Astrocyte of the spinal cord (primary cell): ENCODE measurements around the gene OR2A14.
"Not testable (repeated sequence)": the region's sequence is repeated elsewhere in the genome, so short reads cannot be mapped to it uniquely, and the experiment has no call there.

ENCODE experiments used
- DNase-seq: peaks from one replicate; pipeline ENCODE4 v3.0.0; 2011; ENCODE audit warnings: low read depth, low spot score
- H3K4me3 ChIP-seq: 2 replicates; pipeline ENCODE4 v1.5.1; 2011; ENCODE audit warnings: low read depth, mild to moderate bottlenecking, low read length, moderate library complexity
- CTCF ChIP-seq: IDR thresholded peaks from 2 replicates; pipeline ENCODE4 v1.5.1; 2012; ENCODE audit warnings: low read depth, mild to moderate bottlenecking, low read length, inconsistent platforms
- in situ Hi-C: cut with HindIII; loops from 2 replicates; pipeline ENCODE4 v1.10.0; 2017; ENCODE audit warnings: low sequenced_read_pairs

OR2A14 gene

DNA sequence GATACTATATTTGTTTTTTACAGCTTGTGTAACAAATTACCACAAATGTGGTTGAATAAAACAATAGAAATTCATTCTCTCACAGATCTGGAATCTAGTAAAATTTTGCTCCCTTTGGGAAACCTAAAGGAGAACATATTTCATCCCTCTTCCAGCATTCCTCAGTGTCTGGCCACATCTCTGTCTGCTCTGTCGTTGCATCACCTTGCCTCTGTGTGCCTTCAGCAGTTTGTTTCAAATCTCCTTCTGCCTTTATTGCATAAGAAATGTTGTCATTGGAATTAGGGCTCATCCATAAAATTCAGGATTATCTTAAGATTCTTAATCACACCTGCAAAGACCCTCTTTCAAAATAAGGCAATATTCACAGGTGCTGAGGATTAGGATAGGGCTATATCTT is 14.5 kb downstream of the OR2A14 start:
- in situ Hi-C loops, result no loop called here
- no peak for DNase-seq
- no peak overlapping the region for H3K4me3 ChIP-seq
- TF ChIP-seq CTCF, result no peak

DNA sequence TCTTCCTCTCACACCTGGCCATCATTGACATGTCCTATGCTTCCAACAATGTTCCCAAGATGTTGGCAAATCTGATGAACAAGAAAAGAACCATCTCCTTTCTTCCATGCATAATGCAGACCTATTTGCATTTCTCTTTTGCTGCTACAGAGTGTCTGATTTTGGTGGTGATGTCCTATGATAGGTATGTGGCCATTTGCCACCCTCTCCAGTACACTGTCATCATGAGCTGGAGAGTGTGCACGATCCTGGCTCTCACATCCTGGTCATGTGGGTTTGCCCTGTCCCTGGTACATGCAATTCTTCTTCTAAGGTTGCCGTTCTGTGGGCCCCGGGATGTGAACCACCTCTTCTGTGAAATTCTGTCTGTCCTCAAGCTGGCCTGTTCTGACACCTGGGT is 19.2 kb downstream of the OR2A14 start:
- in situ Hi-C loops, result no loop called here
- no peak for TF ChIP-seq CTCF
- no peak overlapping the region for H3K4me3 ChIP-seq
- DNase-seq, result no peak

- H3K4me3 ChIP-seq, result no peak overlapping the region
- no peak for DNase-seq
- in situ Hi-C loops, result no loop called here
- TF ChIP-seq CTCF, result no peak
These were observed 21.4 kb downstream of the OR2A14 start for GRCh38 chr7:144144426-144144825.

GRCh38 chr7:144148224-144148827 is 25.4 kb downstream of the OR2A14 start:
- in situ Hi-C loops, result no loop called here
- H3K4me3 ChIP-seq, result no peak overlapping the region
- no peak for DNase-seq
- no peak for TF ChIP-seq CTCF

DNA sequence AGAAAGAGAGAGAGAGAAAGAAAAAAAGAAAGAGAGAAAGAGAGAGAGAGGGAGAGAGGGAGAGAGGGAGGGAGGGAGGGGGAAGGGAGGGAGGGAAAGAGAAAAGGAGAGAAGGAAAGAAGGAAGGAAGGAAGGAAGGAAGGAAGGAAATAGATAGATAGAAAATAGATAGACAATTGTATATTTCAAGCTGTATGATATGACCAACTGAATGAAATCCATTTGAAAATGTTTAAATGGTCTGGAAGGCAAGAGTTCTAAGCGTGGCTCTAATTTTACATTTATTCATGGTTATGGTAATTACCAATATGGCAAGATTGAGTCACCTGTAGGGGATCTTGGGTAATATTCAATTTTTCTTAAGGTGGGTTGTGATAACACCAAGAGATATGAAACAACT is 35.9 kb downstream of the OR2A14 start:
- in situ Hi-C loops, result no loop called here
- no peak for TF ChIP-seq CTCF
- no peak for DNase-seq
- H3K4me3 ChIP-seq, result no peak overlapping the region

- DNase-seq, result no peak
- H3K4me3 ChIP-seq, result no peak overlapping the region
- no peak for TF ChIP-seq CTCF
- in situ Hi-C loops, result no loop called here
These were observed 41.8 kb downstream of the OR2A14 start for GRCh38 chr7:144164784-144165183.

DNA sequence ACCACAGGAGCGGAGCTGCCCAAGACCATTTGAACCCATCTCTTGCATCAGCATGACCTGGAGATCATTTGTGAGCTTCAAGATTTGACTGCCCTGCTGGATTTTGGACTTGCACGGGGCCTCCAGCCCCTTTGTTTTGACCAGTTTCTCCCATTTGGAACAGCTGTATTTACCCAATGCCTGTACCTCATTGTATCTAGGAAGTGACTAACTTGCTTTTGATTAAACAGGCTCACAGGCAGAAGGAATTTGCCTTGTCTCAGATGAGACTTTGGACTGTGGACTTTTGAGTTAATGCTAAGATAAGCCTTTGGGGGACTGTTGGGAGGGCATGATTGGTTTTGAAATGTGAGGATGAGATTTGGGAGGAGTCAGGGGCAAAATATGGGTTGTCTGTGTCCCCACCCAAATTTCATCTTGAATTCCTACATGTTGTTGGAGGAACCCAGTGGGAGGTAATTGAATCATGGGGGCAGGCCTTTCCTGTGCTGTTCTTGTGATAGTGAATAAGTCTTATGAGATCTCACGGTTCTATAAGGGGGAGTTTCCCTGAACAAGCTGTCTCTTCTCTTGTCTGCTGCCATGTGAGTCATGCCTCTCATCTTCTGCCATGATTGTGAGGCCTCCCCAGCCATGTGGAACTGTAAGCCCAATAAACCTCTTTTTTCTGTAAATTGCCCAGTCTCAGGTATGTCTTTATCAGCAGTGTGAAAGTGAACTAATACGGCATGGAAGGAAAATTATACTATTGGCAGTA is 48.8 kb downstream of the OR2A14 start:
- H3K4me3 ChIP-seq, in situ Hi-C loops: not testable (repeated sequence)
- DNase-seq, result peak; percentile 4
